Memory B cell (primary cell): ENCODE data around the gene ELOVL6.
A peak's percentile ranks its signal among the peaks of the same experiment; 100 is the strongest.
"Not testable (repeated sequence)": the region's sequence is repeated elsewhere in the genome, so short reads cannot be mapped to it uniquely, and the experiment has no call there.

Experiments used
- ATAC-seq: fragments of 150-1000 bp; cut with Tn5 transposase; 2 replicates; pipeline ENCODE4 v1.10.0; 2021; ENCODE audit warnings: low read depth, mild to moderate bottlenecking, moderate library complexity
- DNase-seq, 2 donors: peaks; one replicate each; pipeline ENCODE4 v3.0.0; 2022; ENCODE audit warnings: low spot score in 2 of 2
- H3K27ac Mint-ChIP-seq: one replicate; pipeline ENCODE4 v1.8.0; 2022; ENCODE audit warnings: mild to moderate bottlenecking, moderate library complexity, mixed read lengths
- H3K27me3 Mint-ChIP-seq: one replicate; pipeline ENCODE4 v1.8.0; 2022; ENCODE audit warnings: mixed read lengths
- H3K36me3 Mint-ChIP-seq: one replicate; pipeline ENCODE4 v1.8.0; 2022; ENCODE audit warnings: mild to moderate bottlenecking, mixed read lengths
- H3K4me1 Mint-ChIP-seq: one replicate; pipeline ENCODE4 v1.8.0; 2022; ENCODE audit warnings: mixed read lengths
- H3K4me3 Mint-ChIP-seq: one replicate; pipeline ENCODE4 v1.8.0; 2022; ENCODE audit warnings: mild to moderate bottlenecking, moderate library complexity, mixed read lengths
- H3K9me3 Mint-ChIP-seq: one replicate; pipeline ENCODE4 v1.8.0; 2022; ENCODE audit warnings: mixed read lengths

Gene ELOVL6

GRCh38 chr4:110211007-110211769 lies 12.8 kb upstream of the ELOVL6 start:
- no peak for DNase-seq
- no peak overlapping the region for H3K27ac Mint-ChIP-seq
- no peaks in the 10 kb centered on the region for H3K9me3 Mint-ChIP-seq
- ATAC-seq: peak; percentile 62
- no peaks in the 10 kb centered on the region for H3K36me3 Mint-ChIP-seq
- peaks cover 2% of the 10 kb centered on the region for H3K27me3 Mint-ChIP-seq
- H3K4me3 Mint-ChIP-seq: peak overlapping the region; percentile 24
- no peaks in the 10 kb centered on the region for H3K4me1 Mint-ChIP-seq

- Mint-ChIP-seq H3K4me1 (no peaks in the 10 kb centered on the region), H3K36me3 (no peaks in the 10 kb centered on the region), H3K27me3 (peaks cover 1% of the 10 kb centered on the region), H3K27ac (no peak overlapping the region), H3K9me3 (no peaks in the 10 kb centered on the region), H3K4me3 (no peak overlapping the region)
- ATAC-seq (no peak), DNase-seq (no peak)
These were observed 10.0 kb upstream of the ELOVL6 start for GRCh38 chr4:110208419-110208818.

GRCh38 chr4:110207233-110207632 lies 8.8 kb upstream of the ELOVL6 start:
- no peak for ATAC-seq

GRCh38 chr4:110202024-110202423 lies 3.6 kb upstream of the ELOVL6 start:
- Mint-ChIP-seq H3K4me3 (no peak overlapping the region), H3K9me3 (no peaks in the 10 kb centered on the region), H3K36me3 (no peaks in the 10 kb centered on the region), H3K27ac (no peak overlapping the region), H3K27me3 (peaks cover 1% of the 10 kb centered on the region), H3K4me1 (peaks cover 11% of the 10 kb centered on the region)
- DNase-seq (no peak), ATAC-seq (no peak)

More at GRCh38 chr4:110207233-110207632, 8.8 kb upstream of the ELOVL6 start:
- H3K27me3 Mint-ChIP-seq: peaks cover 1% of the 10 kb centered on the region
- no peak overlapping the region for H3K4me3 Mint-ChIP-seq
- DNase-seq: no peak
- no peaks in the 10 kb centered on the region for H3K4me1 Mint-ChIP-seq
- H3K27ac Mint-ChIP-seq: no peak overlapping the region
- H3K9me3 Mint-ChIP-seq: no peaks in the 10 kb centered on the region
- no peaks in the 10 kb centered on the region for H3K36me3 Mint-ChIP-seq

- Mint-ChIP-seq H3K27ac (no peak overlapping the region), H3K4me1 (peaks cover 11% of the 10 kb centered on the region), H3K27me3 (peaks cover 1% of the 10 kb centered on the region), H3K36me3 (no peaks in the 10 kb centered on the region), H3K9me3 (no peaks in the 10 kb centered on the region), H3K4me3 (no peak overlapping the region)
- DNase-seq (no peak), ATAC-seq (no peak)
These were observed 3.1 kb upstream of the ELOVL6 start for GRCh38 chr4:110201502-110201901.

GRCh38 chr4:110200689-110201088 lies 2.3 kb upstream of the ELOVL6 start:
- ATAC-seq (no peak), DNase-seq (no peak)
- Mint-ChIP-seq H3K4me1 (peaks cover 15% of the 10 kb centered on the region), H3K36me3 (no peaks in the 10 kb centered on the region), H3K4me3 (no peak overlapping the region), H3K27ac (no peak overlapping the region), H3K9me3 (no peaks in the 10 kb centered on the region), H3K27me3 (no peaks in the 10 kb centered on the region)

GRCh38 chr4:110198049-110198434 lies 373 bp downstream of the ELOVL6 start:
- Mint-ChIP-seq H3K27me3 (no peaks in the 10 kb centered on the region), H3K27ac (peak overlapping the region; percentile 87), H3K4me1 (peaks cover 22% of the 10 kb centered on the region), H3K36me3 (no peaks in the 10 kb centered on the region), H3K4me3 (peak overlapping the region; percentile 99), H3K9me3 (no peaks in the 10 kb centered on the region)
- ATAC-seq: no peak
- no peak for DNase-seq

GRCh38 chr4:110197529-110198042 lies 829 bp downstream of the ELOVL6 start:
- no peaks in the 10 kb centered on the region for H3K36me3 Mint-ChIP-seq
- H3K27ac Mint-ChIP-seq: peak overlapping the region; percentile 87
- ATAC-seq: peak; percentile 11
- no peaks in the 10 kb centered on the region for H3K9me3 Mint-ChIP-seq
- DNase-seq: peak in 1 of 2 donors; percentile 15
- peak overlapping the region; percentile 99 for H3K4me3 Mint-ChIP-seq
- H3K27me3 Mint-ChIP-seq: no peaks in the 10 kb centered on the region
- H3K4me1 Mint-ChIP-seq: peaks cover 22% of the 10 kb centered on the region

- ATAC-seq (peak; percentile 60), DNase-seq (peak; percentile 42 to 59)
- H3K4me3 Mint-ChIP-seq: peak overlapping the region; percentile 99
- H3K27ac Mint-ChIP-seq: peak overlapping the region; percentile 87
- no peaks in the 10 kb centered on the region for H3K36me3 Mint-ChIP-seq
- no peaks in the 10 kb centered on the region for H3K9me3 Mint-ChIP-seq
- H3K27me3 Mint-ChIP-seq: no peaks in the 10 kb centered on the region
- peaks cover 22% of the 10 kb centered on the region for H3K4me1 Mint-ChIP-seq
These were observed 1.4 kb downstream of the ELOVL6 start for GRCh38 chr4:110196871-110197528.

GRCh38 chr4:110196206-110196870 lies 2.1 kb downstream of the ELOVL6 start:
- Mint-ChIP-seq H3K36me3 (no peaks in the 10 kb centered on the region), H3K27me3 (no peaks in the 10 kb centered on the region), H3K4me1 (peaks cover 22% of the 10 kb centered on the region), H3K4me3 (peak overlapping the region; percentile 99), H3K9me3 (no peaks in the 10 kb centered on the region), H3K27ac (peak overlapping the region; percentile 92)
- ATAC-seq (peak; percentile 31), DNase-seq (peak in 1 of 2 donors; percentile 43)

GRCh38 chr4:110195561-110196205 lies 2.7 kb downstream of the ELOVL6 start:
- Mint-ChIP-seq H3K36me3 (no peaks in the 10 kb centered on the region), H3K9me3 (no peaks in the 10 kb centered on the region), H3K27ac (peak overlapping the region; percentile 92), H3K4me3 (peak overlapping the region; percentile 99), H3K4me1 (peaks cover 22% of the 10 kb centered on the region), H3K27me3 (no peaks in the 10 kb centered on the region)
- no peak for DNase-seq
- no peak for ATAC-seq

- DNase-seq: peak; percentile 41 to 51
- no peaks in the 10 kb centered on the region for H3K9me3 Mint-ChIP-seq
- H3K4me1 Mint-ChIP-seq: peaks cover 21% of the 10 kb centered on the region
- no peaks in the 10 kb centered on the region for H3K36me3 Mint-ChIP-seq
- no peaks in the 10 kb centered on the region for H3K27me3 Mint-ChIP-seq
- peak overlapping the region; percentile 72 for H3K27ac Mint-ChIP-seq
- peak; percentile 79 for ATAC-seq
- H3K4me3 Mint-ChIP-seq: no peak overlapping the region
These were observed 4.3 kb downstream of the ELOVL6 start for GRCh38 chr4:110193822-110194761.

GRCh38 chr4:110193287-110193686 lies 5.1 kb downstream of the ELOVL6 start:
- H3K9me3 Mint-ChIP-seq, H3K27me3 Mint-ChIP-seq, H3K27ac Mint-ChIP-seq, DNase-seq, H3K36me3 Mint-ChIP-seq, ATAC-seq, H3K4me3 Mint-ChIP-seq: not testable (repeated sequence)
- H3K4me1 Mint-ChIP-seq: peaks cover 14% of the 10 kb centered on the region
